Measurements from ENCODE around the gene CETN3. TPM values are rescaled to one million over a fixed set of nuclear protein-coding genes. Genes with fewer than 3 reads are reported as not detected.

The CETN3 gene
- total RNA-seq, 4 donors from 2014 or later = 6.3 to 12.4 (median 8.6) TPM

GRCh38 chr5:90434116-90434714 lies 24.7 kb upstream of the CETN3 start:
- intact Hi-C loops (cut with DNase I; ENCODE audit: low total_unique reads) = loop anchor here (10.0 kb wide), 1 partner anchor 101 kb away; no protein-coding TSS in a partner anchor
- no peak overlapping the region for H3K4me3 ChIP-seq (ENCODE audit: low read depth, poor library complexity, severe bottlenecking)
- WGBS, 2 donors = 72 to 80% methylated on average over 5 of the region's 5 CpGs
- no peak for TF ChIP-seq POLR2A (IDR thresholded peaks at IDR 0.05)
- TF ChIP-seq, protein P1, sequence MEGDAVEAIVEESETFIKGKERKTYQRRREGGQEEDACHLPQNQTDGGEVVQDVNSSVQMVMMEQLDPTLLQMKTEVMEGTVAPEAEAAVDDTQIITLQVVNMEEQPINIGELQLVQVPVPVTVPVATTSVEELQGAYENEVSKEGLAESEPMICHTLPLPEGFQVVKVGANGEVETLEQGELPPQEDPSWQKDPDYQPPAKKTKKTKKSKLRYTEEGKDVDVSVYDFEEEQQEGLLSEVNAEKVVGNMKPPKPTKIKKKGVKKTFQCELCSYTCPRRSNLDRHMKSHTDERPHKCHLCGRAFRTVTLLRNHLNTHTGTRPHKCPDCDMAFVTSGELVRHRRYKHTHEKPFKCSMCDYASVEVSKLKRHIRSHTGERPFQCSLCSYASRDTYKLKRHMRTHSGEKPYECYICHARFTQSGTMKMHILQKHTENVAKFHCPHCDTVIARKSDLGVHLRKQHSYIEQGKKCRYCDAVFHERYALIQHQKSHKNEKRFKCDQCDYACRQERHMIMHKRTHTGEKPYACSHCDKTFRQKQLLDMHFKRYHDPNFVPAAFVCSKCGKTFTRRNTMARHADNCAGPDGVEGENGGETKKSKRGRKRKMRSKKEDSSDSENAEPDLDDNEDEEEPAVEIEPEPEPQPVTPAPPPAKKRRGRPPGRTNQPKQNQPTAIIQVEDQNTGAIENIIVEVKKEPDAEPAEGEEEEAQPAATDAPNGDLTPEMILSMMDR (IDR thresholded peaks at IDR 0.05) = no peak
- DNase-seq (ENCODE audit: low spot score in 2 of 2) = no peak

DNA sequence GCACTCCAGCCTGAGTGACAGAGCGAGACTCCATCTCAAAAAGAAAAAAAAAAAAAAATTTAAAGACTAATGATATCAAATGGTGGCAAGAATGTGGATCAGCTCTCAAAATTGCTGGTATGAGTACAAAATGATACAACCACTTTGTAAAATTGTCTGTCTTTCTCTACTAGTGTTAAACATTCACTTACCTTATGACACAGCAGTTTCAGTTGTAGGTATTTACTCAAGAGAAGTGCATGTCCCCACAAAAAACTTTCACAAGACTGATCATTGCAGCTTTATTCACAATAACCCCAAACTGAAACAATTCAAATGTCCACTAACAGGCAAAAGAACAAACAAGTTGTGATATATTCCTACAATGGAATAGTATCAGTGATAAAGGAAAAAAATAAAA lies 14.7 kb upstream of the CETN3 start:
- H3K4me3 ChIP-seq (ENCODE audit: low read depth, poor library complexity, severe bottlenecking) = no peak overlapping the region
- TF ChIP-seq, protein P1 (IDR thresholded peaks at IDR 0.05) = no peak
- no peak for TF ChIP-seq POLR2A (IDR thresholded peaks at IDR 0.05)
- 90 to 96% methylated on average over 1 of the region's 1 CpG for WGBS, 2 donors
- DNase-seq (ENCODE audit: low spot score in 2 of 2) = no peak
- intact Hi-C loops (cut with DNase I; ENCODE audit: low total_unique reads) = no loop called here

- 36 to 41% methylated on average over 4 of the region's 4 CpGs for WGBS, 2 donors
- no peak overlapping the region for H3K4me3 ChIP-seq (ENCODE audit: low read depth, poor library complexity, severe bottlenecking)
- intact Hi-C loops (cut with DNase I; ENCODE audit: low total_unique reads) = no loop called here
- no peak for DNase-seq (ENCODE audit: low spot score in 2 of 2)
- no peak for TF ChIP-seq POLR2A (IDR thresholded peaks at IDR 0.05)
- TF ChIP-seq, protein P1 (IDR thresholded peaks at IDR 0.05) = no peak
Observed at GRCh38 chr5:90421136-90421535, 11.6 kb upstream of the CETN3 start.

DNA sequence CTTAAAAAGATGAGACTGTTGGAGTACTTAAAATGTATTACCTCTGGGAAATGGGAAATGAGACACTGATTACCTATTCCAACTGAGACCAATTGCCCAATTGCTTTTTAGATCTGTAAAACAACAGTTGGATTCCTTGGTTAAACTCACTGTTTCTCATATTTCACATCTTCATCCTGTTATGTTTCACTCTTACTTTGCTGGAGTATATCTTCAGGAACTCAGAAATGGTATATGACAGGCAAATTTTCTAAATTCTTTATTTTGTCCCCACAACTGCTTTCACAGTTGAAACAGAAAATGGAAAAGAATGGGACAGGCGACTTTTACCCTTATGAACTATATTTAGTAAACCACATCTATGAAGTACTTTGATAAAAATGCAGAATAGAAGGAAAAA lies 8.7 kb upstream of the CETN3 start:
- 69 to 76% methylated on average over 1 of the region's 1 CpG for WGBS, 2 donors
- TF ChIP-seq, protein P1 (IDR thresholded peaks at IDR 0.05) = no peak
- TF ChIP-seq POLR2A (IDR thresholded peaks at IDR 0.05) = no peak

DNA sequence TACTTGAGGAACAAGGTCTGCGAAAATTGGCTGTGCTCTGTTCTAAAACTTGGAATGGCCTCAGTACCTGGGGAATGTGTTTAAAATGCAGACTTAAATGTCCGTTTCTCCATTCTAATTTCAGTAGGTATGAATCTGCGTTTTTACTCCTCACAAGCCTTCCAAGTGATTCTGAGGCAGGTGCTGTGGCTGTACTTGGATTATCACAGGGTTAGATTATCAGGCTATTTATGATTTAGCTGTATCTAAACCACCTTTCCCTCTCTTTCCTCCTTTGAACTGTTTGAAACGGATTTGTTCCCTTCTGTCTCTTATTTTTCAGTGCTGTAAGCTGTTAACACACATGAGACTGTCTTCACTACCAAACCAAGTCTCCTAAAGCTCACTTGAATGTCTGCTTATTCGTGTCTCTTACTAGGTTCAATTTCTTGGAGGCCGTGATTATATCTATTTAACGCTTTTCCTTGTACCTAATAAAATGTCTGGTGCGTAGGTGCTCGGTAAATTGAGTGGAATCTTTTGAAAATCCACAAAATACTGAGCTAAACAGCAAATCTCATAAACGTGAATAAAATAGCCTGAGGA lies 714 bp upstream of the CETN3 start:
- 1% methylated on average over 10 of the region's 10 CpGs for WGBS, 2 donors
- intact Hi-C loops (cut with DNase I; ENCODE audit: low total_unique reads) = no loop called here
- DNase-seq (ENCODE audit: low spot score in 2 of 2) = no peak
- TF ChIP-seq, protein P1 (IDR thresholded peaks at IDR 0.05) = no peak
- no peak for TF ChIP-seq POLR2A (IDR thresholded peaks at IDR 0.05)
- H3K4me3 ChIP-seq (ENCODE audit: low read depth, poor library complexity, severe bottlenecking) = peak overlapping the region; percentile 41

More for the DNA sequence above, 8.7 kb upstream of the CETN3 start:
- intact Hi-C loops (cut with DNase I; ENCODE audit: low total_unique reads) = no loop called here
- DNase-seq (ENCODE audit: low spot score in 2 of 2) = no peak
- H3K4me3 ChIP-seq (ENCODE audit: low read depth, poor library complexity, severe bottlenecking) = no peak overlapping the region

All from lower leg skin (tissue), 4 donors.